Coronary artery (tissue), 2 donors: ENCODE data around the gene HLTF.

Source experiments
- DNase-seq: peaks from one replicate; pipeline ENCODE4 v3.0.0-alpha.2; 2017; ENCODE audit warnings: low spot score
- H3K27ac ChIP-seq, 2 donors: fragments of 200-600 bp; sonication (generic); one replicate each; pipeline ENCODE4 v1.5.1; 2016 to 2019
- H3K4me3 ChIP-seq: fragments of 200-600 bp; sonication (generic); 2 replicates; pipeline ENCODE4 v1.5.1; 2016; ENCODE audit warnings: mild to moderate bottlenecking, moderate library complexity
- CTCF ChIP-seq: fragments of 200-600 bp; sonication (generic); IDR thresholded peaks from one replicate; pipeline ENCODE4 v1.5.1; 2019; ENCODE audit warnings: antibody characterized with exemption

Gene HLTF

GRCh38 chr3:149037684-149038083 lies 48.6 kb downstream of the HLTF start:
- no peak overlapping the region for H3K27ac ChIP-seq
- no peak for DNase-seq
- no peak overlapping the region for H3K4me3 ChIP-seq
- TF ChIP-seq CTCF = no peak

- TF ChIP-seq CTCF = no peak
- Histone ChIP-seq H3K27ac (no peak overlapping the region), H3K4me3 (no peak overlapping the region)
- no peak for DNase-seq
These were observed 55.2 kb downstream of the HLTF start for GRCh38 chr3:149031096-149031495.

- no peak for DNase-seq
- no peak for TF ChIP-seq CTCF
- Histone ChIP-seq H3K4me3 (no peak overlapping the region), H3K27ac (no peak overlapping the region)
These were observed 59.6 kb downstream of the HLTF start for GRCh38 chr3:149026718-149027117.

DNA sequence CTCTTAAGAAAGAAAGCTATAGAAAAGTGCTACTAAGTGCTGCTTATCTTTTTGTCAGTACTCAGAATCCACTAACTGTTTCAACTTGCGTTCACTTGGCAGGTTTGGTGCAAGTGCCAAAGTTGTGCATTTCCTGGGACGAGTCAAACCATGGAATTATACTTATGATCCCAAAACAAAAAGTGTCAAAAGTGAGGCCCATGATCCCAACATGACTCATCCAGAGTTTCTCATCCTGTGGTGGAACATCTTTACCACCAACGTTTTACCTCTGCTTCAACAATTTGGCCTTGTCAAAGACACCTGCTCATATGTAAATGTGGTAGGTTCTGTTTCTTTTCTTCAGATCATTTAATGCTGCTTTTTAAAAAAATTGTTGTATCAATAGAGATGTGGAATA lies 62.4 kb downstream of the HLTF start:
- no peak for DNase-seq
- H3K27ac ChIP-seq = no peak overlapping the region
- TF ChIP-seq CTCF = no peak
- H3K4me3 ChIP-seq = no peak overlapping the region

DNA sequence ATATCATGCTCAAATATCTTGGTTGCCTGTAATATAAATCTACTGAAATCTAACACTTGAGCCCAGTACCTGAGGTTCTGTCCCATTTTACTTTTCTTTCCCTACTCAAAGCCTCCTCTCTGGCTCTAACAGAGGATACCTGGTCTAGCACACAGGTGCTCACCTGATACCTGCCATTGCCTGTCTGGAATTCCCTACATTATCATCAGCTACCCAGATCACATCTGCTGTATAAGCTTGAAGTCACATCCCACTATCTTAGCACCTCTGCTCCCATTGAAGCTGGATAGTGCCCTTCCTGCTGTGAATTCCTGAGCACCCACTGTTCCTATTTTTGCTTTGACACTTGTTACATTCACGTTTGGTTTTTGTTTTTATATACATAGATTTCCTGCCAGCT lies 64.5 kb downstream of the HLTF start:
- Histone ChIP-seq H3K4me3 (no peak overlapping the region), H3K27ac (no peak overlapping the region)
- TF ChIP-seq CTCF = no peak
- no peak for DNase-seq

DNA sequence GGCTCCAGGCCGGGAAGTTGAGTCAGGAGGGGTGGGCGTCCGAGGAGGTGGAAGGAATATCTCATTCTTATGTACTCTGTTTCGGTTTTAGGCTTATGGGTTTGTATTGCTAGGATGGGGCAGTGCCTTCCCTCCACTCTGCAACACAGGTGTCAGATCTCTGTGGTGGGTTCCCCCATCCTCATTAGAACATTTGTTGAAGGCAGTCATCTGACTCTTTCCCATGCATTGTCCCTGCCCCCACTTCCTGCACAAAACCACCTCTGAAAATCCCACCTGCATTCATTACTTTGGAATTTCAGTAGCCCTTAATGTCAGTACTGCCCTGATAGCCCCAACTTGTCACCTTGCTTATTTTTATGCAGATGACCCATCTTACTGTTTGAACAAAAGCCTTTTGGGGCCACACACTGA lies 65.5 kb downstream of the HLTF start:
- Histone ChIP-seq H3K27ac (peak overlapping the region; percentile 44 to 62), H3K4me3 (no peak overlapping the region)
- TF ChIP-seq CTCF = no peak
- DNase-seq = no peak

DNA sequence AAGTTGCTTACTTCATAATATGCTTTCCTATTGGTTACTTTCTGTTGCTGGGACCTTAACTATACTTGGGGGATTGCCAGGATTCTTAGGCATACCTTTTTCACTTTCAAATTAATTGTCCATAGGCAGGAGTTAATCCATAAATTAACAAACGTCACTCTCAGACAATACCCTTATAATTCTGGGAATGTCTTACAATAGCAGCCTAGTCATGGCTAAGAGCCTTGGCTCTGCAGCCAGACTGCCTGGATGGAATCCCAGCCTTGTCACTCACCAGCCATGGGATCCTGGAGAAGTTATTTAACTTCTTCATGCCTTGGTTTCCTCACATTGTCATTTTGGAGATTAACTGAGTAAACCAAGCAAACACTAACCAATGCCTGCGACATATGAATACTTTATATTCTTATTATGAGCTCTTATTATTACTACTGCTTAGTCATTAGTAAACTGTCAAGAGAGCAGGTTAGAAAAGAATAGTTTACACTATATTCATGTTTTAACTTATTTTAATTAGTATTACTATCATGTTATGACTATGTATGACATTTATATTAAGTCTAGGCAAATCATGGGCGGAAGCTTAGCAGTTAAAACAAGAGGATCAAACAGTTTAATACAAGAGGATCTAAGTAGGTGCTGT lies 66.0 kb downstream of the HLTF start:
- no peak for DNase-seq
- TF ChIP-seq CTCF = no peak

More for the DNA sequence above, 66.0 kb downstream of the HLTF start:
- Histone ChIP-seq H3K27ac (peak overlapping the region; percentile 44 to 62), H3K4me3 (no peak overlapping the region)
